Muscle of leg (tissue), 11 donors: Measurements from ENCODE around the gene TMEM255A. TPM values are rescaled to one million over a fixed set of nuclear protein-coding genes. Genes with fewer than 3 reads are reported as not detected.
A peak's percentile ranks its signal among the peaks of the same experiment; 100 is the strongest.

Experiments used
- DNase-seq: peaks from one replicate; pipeline ENCODE4 v3.0.0; 2013
- H3K27ac ChIP-seq: one replicate; pipeline ENCODE4 v1.5.1; 2013; ENCODE audit warnings: mild to moderate bottlenecking, low read length, control low read depth
- H3K27me3 ChIP-seq: one replicate; pipeline ENCODE4 v1.6.1; 2013; ENCODE audit warnings: low read length; ENCODE audit not compliant: control insufficient read depth, insufficient read depth
- H3K36me3 ChIP-seq: one replicate; pipeline ENCODE4 v1.6.1; 2013; ENCODE audit warnings: low read length; ENCODE audit not compliant: control insufficient read depth, insufficient read depth
- H3K4me1 ChIP-seq: one replicate; pipeline ENCODE4 v1.6.1; 2013; ENCODE audit warnings: low read length; ENCODE audit not compliant: control insufficient read depth, insufficient read depth
- H3K4me3 ChIP-seq: one replicate; pipeline ENCODE4 v1.5.1; 2013; ENCODE audit warnings: low read length, control low read depth
- H3K9me3 ChIP-seq: replicated peaks from 2 replicates; pipeline ENCODE4 v1.6.1; 2013; ENCODE audit warnings: low read depth, low read length; ENCODE audit not compliant: control insufficient read depth
- WGBS: methylation state at CpG from one replicate; pipeline ENCODE4 v1.1.5; 2013; ENCODE audit warnings: missing lambda C conversion rate; ENCODE audit not compliant: insufficient coverage; 5-methylcytosine and 5-hydroxymethylcytosine counted together
- polyA plus RNA-seq, 8 donors: library from polyadenylated mRNA; unstranded; fragments of 120-200 nt; gene quantifications; one replicate each; pipeline versions ENCODE4 v1.2.1 to v1.2.3, GENCODE V29; 2013; ENCODE audit warnings: inconsistent platforms in 1 of 8, low replicate concordance in 1 of 8; ENCODE audit not compliant: insufficient read length in 8 of 8, insufficient read depth in 1 of 8
- total RNA-seq: library from RNA; stranded (reverse); fragments of 120-200 nt; gene quantifications from one replicate; pipeline ENCODE4 v1.2.4, GENCODE V29; 2013

The TMEM255A gene
- total and polyA plus RNA-seq, 9 donors, result 3.3 to 15.5 (median 11.5) TPM

DNA sequence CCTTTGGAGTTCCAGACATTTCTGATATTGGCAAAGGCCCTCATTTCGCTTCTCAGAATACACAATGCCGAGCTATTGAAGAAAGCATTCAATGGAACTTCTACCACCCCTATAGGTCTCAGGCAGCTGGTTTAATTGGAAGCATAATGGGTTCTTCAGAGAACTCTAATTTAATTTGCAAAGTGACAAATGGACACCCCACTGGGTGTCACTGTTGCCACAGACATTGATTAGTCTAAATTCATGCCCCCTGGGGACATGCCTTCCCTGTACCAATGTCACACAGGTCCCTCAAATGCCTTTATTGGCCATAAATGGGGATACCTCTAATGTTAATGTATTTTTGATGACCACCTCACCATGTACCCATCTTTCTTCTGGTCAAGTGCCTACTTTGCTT is 22.9 kb upstream of the TMEM255A start:
- DNase-seq, result no peak
- WGBS, result no CpG with 5 or more reads among the region's 2 CpGs

DNA sequence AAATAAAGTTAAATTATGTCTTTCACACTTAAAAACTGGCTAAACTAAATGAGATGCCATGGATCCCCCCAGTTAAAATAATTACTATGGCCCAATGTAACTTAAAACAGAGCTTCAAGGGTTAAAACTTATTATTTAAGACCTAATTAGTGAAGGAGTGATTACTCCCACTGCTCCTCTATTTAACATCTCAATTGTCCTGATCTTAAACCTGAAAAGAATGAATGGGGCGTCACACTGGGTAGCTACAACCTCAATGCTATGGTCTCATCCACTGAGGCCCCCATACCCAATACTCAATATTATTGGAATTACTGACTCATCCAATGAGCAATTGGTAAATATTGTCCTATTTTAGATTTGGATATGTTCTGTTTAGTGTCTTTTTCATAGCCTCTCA is 21.1 kb upstream of the TMEM255A start:
- Histone ChIP-seq H3K27ac (no peak overlapping the region), H3K9me3 (peaks cover 7% of the 10 kb centered on the region), H3K36me3 (no peaks in the 10 kb centered on the region), H3K4me3 (no peak overlapping the region), H3K27me3 (no peaks in the 10 kb centered on the region), H3K4me1 (no peaks in the 10 kb centered on the region)
- DNase-seq, result no peak
- WGBS, result 40% methylated on average over 1 of the region's 1 CpG

More for the DNA sequence above, 22.9 kb upstream of the TMEM255A start:
- Histone ChIP-seq H3K27ac (no peak overlapping the region), H3K36me3 (no peaks in the 10 kb centered on the region), H3K27me3 (no peaks in the 10 kb centered on the region), H3K4me3 (no peak overlapping the region), H3K9me3 (peaks cover 7% of the 10 kb centered on the region), H3K4me1 (no peaks in the 10 kb centered on the region)

DNA sequence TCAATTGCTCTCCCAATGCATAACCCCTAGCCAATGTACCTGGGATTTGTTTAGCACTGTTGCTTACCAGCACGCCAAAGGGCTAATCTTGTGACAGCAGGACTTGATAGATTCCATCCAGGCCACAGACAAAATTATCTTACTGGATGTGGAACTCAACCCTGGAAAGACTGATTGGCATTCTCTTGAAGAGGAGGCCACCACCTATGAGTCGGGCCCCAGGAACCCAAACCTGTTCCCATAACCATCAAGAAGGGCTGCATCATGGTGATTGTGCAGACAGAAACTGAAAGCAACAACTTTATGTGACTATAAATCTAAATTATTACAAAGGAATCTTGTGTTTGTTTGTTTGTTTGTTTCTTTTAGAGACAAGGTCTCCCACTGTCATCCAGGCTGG is 19.9 kb upstream of the TMEM255A start:
- WGBS, result no CpG with 5 or more reads among the region's 2 CpGs
- Histone ChIP-seq H3K36me3 (no peaks in the 10 kb centered on the region), H3K27ac (no peak overlapping the region), H3K4me3 (no peak overlapping the region), H3K4me1 (no peaks in the 10 kb centered on the region), H3K9me3 (no peaks in the 10 kb centered on the region), H3K27me3 (no peaks in the 10 kb centered on the region)
- no peak for DNase-seq

DNA sequence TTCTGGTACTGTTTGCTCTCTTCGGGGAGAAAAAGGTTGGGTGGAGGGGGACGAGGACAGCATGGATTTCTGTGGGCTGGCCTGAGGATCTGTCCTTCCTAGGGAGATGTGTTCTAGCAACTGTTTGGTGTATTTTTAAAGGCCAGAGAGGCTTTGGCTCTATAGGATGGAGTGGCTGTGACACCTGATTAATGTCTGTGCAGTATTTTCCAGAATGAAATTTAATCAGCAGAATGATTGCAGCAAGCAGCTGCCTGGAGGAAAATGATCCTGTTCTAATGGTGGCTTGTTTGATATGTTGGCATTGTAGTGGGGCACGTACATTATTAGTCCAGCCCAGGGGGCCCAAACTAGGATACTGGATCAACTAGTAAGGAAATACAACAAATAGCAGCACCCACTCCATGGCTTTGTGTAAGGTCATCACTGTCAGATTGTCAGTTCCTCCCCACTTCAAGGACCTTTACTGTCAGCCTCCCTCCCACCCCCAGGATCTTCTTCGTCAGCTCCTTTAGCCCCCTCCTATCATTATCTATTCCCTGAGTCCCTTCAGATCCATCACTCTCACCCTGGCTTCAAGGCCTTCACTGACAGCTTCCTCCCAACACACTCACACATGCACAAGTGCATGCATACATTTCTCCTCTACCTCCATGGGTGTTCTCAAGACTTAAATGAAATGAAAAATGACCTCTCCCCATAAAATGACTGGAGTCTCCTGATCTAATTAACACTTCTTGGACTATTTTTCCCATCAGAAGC is 10.4 kb upstream of the TMEM255A start:
- H3K27ac ChIP-seq, result peak overlapping the region; percentile 76

DNA sequence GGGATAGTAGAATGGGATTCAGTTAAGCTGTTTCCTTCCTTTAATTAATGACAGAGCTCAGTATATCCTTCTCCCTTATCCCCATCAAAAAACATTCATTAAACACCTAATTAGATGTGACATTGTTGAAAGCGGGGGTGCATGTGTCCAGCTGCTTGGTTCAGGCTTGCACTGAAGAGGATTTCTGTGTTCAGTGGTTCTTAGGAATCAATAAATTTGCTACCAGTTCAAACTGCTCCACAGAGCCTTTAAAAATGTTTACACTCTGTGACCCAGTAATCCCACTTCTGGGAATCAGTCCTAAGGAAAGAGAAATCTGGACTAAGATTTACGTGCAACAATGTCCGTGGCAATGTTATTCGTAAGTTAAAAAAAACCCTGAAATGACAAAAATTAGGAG is 7.2 kb upstream of the TMEM255A start:
- no peak overlapping the region for H3K27ac ChIP-seq
- peaks cover 3% of the 10 kb centered on the region for H3K4me1 ChIP-seq

More for the DNA sequence above, 10.4 kb upstream of the TMEM255A start:
- peak; percentile 46 for DNase-seq
- Histone ChIP-seq H3K9me3 (no peaks in the 10 kb centered on the region), H3K4me3 (no peak overlapping the region), H3K27me3 (peaks cover 6% of the 10 kb centered on the region), H3K36me3 (no peaks in the 10 kb centered on the region), H3K4me1 (peaks cover 3% of the 10 kb centered on the region)
- 62% methylated on average over 3 of the region's 4 CpGs for WGBS

DNA sequence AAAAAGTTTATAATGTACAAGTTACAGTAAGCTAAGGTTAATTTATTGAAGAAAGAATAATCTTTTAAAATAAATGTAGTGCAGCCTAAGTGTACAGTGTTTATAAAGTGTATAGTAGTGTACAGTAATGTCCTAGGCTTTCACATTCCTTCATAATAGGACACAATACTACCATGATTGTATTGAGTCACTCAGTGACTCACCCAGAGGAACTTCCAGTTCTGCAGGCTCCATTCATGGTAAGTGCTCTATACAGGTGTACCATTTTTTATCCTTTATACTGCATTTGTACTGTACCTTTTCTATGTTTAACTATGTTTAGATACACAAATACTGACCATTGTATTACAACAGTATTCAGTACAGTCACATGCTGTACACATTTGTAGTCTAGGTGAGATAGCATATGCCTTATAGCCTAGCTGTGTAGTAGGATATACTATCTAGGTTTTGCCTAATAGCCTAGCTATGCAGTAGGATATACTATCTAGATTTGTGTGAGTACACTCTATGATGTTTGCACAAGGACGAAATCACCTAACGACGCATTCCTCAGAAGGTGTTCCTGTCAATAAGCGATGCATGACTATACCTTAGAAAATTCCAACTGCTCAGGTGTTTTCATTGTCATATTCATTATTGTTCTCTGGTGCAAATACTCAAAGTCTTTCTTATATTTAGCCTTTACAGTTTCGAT is 5.5 kb upstream of the TMEM255A start:
- Histone ChIP-seq H3K9me3 (no peaks in the 10 kb centered on the region), H3K27me3 (peaks cover 12% of the 10 kb centered on the region), H3K36me3 (no peaks in the 10 kb centered on the region), H3K4me3 (no peak overlapping the region), H3K4me1 (peaks cover 1% of the 10 kb centered on the region), H3K27ac (no peak overlapping the region)
- no peak for DNase-seq
- WGBS, result 51% methylated on average over 4 of the region's 5 CpGs

More for the DNA sequence above, 7.2 kb upstream of the TMEM255A start:
- no CpG with 5 or more reads among the region's 4 CpGs for WGBS
- Histone ChIP-seq H3K9me3 (no peaks in the 10 kb centered on the region), H3K4me3 (no peak overlapping the region), H3K36me3 (no peaks in the 10 kb centered on the region), H3K27me3 (peaks cover 9% of the 10 kb centered on the region)
- no peak for DNase-seq

DNA sequence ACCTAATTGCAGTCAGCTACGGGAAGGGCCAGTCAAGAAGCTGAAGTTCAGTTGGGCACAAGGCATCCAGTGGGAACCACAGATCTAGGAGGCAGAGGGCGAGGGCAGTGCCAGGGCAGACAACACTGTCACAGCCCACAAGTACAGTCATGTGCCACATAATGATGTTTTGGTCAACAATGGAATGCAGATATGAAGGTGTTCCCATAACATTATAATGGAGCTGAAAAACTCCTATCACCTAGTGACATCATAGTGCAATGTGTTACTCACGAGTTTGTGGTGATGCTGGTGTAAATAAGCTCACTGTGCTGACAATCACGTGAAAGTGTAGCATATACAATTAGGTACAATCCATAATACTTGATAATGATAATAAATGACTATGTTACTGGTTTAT is 4.5 kb upstream of the TMEM255A start:
- Histone ChIP-seq H3K27ac (no peak overlapping the region), H3K4me1 (peaks cover 3% of the 10 kb centered on the region), H3K27me3 (peaks cover 17% of the 10 kb centered on the region), H3K4me3 (no peak overlapping the region), H3K9me3 (no peaks in the 10 kb centered on the region), H3K36me3 (no peaks in the 10 kb centered on the region)
- 20% methylated on average over 1 of the region's 4 CpGs for WGBS
- DNase-seq, result no peak

DNA sequence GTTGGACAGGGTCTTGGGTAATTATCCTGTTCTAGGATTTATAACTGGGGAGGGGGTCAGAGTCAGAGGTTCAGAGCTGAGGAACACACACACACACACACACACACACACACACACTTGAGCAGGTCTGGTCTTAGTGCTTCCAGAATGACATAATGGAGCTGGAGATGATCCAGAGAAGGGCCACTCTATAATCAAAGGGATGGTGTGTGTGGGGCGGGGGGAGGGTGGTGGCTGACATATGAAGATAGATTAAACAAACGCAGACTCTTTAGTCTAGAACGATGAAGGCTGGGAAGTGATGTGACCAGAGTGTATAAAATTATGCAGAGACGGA is 434 bp upstream of the TMEM255A start:
- Histone ChIP-seq H3K36me3 (no peaks in the 10 kb centered on the region), H3K4me1 (peaks cover 16% of the 10 kb centered on the region), H3K9me3 (no peaks in the 10 kb centered on the region), H3K27me3 (peaks cover 44% of the 10 kb centered on the region), H3K4me3 (no peak overlapping the region), H3K27ac (no peak overlapping the region)
- 25% methylated on average over 1 of the region's 4 CpGs for WGBS
- peak; percentile 10 for DNase-seq

DNA sequence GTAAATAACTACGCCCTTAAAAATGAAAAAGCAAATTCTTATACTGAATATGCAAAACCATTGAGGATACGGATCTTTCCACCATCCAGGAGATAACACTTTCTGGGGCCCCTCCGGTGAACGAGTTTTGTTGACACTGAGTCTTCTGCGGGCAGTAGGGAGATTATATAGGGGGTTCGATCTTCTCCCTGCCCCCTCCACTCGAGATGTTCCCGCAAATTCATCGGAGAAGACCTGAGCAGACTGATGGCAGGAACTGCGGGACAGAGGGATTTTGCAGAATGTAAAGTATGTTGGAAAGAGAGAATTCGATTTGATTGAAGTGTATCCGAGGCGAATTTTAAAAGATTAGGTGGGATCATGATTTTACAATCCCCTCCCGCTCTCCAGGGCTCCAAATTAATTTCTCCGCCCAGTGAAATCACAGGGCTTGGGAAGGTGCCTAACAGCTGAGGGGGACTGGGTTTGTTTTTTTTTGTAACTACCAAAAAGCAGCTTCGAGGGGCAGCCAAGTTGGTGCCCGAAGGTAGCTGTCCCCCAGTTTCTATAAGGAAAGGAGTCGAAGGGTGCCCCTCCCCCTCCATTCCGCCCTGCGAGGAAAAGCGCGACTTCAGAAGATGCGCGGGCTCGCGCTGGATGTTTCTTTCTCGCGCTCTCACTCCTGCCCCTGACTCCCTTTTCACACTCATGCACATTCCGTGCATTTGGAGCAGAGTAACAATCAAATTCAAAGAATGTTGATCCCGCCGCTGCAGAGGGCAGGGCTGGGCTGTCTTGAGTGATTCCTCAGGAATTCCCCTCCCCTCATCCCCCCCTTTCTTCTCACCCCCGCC is 1.2 kb downstream of the TMEM255A start:
- peaks cover 52% of the 10 kb centered on the region for H3K27me3 ChIP-seq
- H3K36me3 ChIP-seq, result no peaks in the 10 kb centered on the region
- H3K27ac ChIP-seq, result no peak overlapping the region
- WGBS, result 27% methylated on average over 16 of the region's 32 CpGs
- peaks cover 16% of the 10 kb centered on the region for H3K4me1 ChIP-seq
- peak; percentile 25 for DNase-seq
- H3K4me3 ChIP-seq, result peak overlapping the region; percentile 37
- H3K9me3 ChIP-seq, result no peaks in the 10 kb centered on the region
